HEK293 (cell line): ENCODE results near the gene PCDHB8.
"Not testable (repeated sequence)": the region's sequence is repeated elsewhere in the genome, so short reads cannot be mapped to it uniquely, and the experiment has no call there.

Experiments used
- BCL11A ChIP-seq: fragments of 450-650 bp; formaldehyde crosslinking; IDR thresholded peaks from 2 replicates; pipeline ENCODE4 v1.5.1; 2016; ENCODE audit warnings: low read depth, missing biosample characterization, missing genetic modification characterization
- CTCF ChIP-seq: fragments of 450-650 bp; formaldehyde crosslinking; IDR thresholded peaks from 2 replicates; pipeline ENCODE4 v1.5.1; 2016; ENCODE audit warnings: missing biosample characterization, missing genetic modification characterization
- PBX3 ChIP-seq: sonication (generic); formaldehyde crosslinking; IDR thresholded peaks from 2 replicates; pipeline ENCODE4 v1.8.1; 2022; ENCODE audit warnings: mild to moderate bottlenecking, moderate library complexity, missing genetic modification reagents
- SETDB1 ChIP-seq: IDR thresholded peaks from one replicate; pipeline ENCODE4 v1.6.1; 2017; ENCODE audit warnings: mild to moderate bottlenecking, low read length, moderate library complexity, mixed read lengths; ENCODE audit not compliant: insufficient read length
- TSHZ1 ChIP-seq: fragments of 450-650 bp; formaldehyde crosslinking; IDR thresholded peaks from 2 replicates; pipeline ENCODE4 v1.5.1; 2016; ENCODE audit warnings: missing biosample characterization, missing genetic modification characterization, borderline replicate concordance
- ZNF140 ChIP-seq: fragments of 450-650 bp; formaldehyde crosslinking; IDR thresholded peaks from 2 replicates; pipeline ENCODE4 v1.5.1; 2016; ENCODE audit warnings: missing biosample characterization, missing genetic modification characterization
- ZNF274 ChIP-seq, 2 experiments: fragments of 200-500 bp in 1 of 2; fragments of 450-650 bp in 1 of 2; sonication (Bioruptor generic) in 1 of 2; formaldehyde crosslinking in 1 of 2; IDR thresholded peaks; 2 replicates each; pipeline versions ENCODE4 v1.5.1 to v1.6.1; 2014 to 2016; ENCODE audit warnings: borderline replicate concordance in 1 of 2, inconsistent platforms in 1 of 2, low read length in 1 of 2, missing biosample characterization in 1 of 2, missing genetic modification characterization in 1 of 2
- ZNF561 ChIP-seq: fragments of 450-650 bp; IDR thresholded peaks from 2 replicates; pipeline ENCODE4 v1.5.1; 2018; ENCODE audit warnings: missing biosample characterization, missing genetic modification characterization, borderline replicate concordance
- ZNF670 ChIP-seq: fragments of 450-650 bp; formaldehyde crosslinking; IDR thresholded peaks from 2 replicates; pipeline ENCODE4 v1.5.1; 2016; ENCODE audit warnings: missing biosample characterization, missing genetic modification characterization, low read depth
- ZNF76 ChIP-seq: fragments of 450-650 bp; formaldehyde crosslinking; IDR thresholded peaks from 2 replicates; pipeline ENCODE4; 2016; ENCODE audit warnings: low read depth, missing biosample characterization, missing genetic modification characterization, borderline replicate concordance

- TF ChIP-seq CTCF; ZNF561 (tag by site-specific recombination); PBX3 (CRISPR knock-in tag); ZNF140 (tag by site-specific recombination); TSHZ1 (tag by site-specific recombination); ZNF670 (tag by site-specific recombination); SETDB1; BCL11A (tag by site-specific recombination); ZNF274 (IDR thresholded peaks at IDR 0.05; ENCODE audit: low read length); ZNF274 (tag by site-specific recombination; IDR thresholded peaks at IDR 0.05; ENCODE audit: borderline replicate concordance); ZNF76 (tag by site-specific recombination): not testable (repeated sequence)
These were observed 26.0 kb upstream of the PCDHB8 start for GRCh38 chr5:141151632-141152031.
